ENCODE data around the gene TFEB. TPM values are rescaled to one million over a fixed set of nuclear protein-coding genes. Genes with fewer than 3 reads are reported as not detected.

The TFEB gene
- total and polyA plus RNA-seq, 10 of the 15 experiments (the other 5 are each of a cell fraction or from before 2014, with no cell fraction given): 0.84 to 108 (median 60.8) TPM

DNA sequence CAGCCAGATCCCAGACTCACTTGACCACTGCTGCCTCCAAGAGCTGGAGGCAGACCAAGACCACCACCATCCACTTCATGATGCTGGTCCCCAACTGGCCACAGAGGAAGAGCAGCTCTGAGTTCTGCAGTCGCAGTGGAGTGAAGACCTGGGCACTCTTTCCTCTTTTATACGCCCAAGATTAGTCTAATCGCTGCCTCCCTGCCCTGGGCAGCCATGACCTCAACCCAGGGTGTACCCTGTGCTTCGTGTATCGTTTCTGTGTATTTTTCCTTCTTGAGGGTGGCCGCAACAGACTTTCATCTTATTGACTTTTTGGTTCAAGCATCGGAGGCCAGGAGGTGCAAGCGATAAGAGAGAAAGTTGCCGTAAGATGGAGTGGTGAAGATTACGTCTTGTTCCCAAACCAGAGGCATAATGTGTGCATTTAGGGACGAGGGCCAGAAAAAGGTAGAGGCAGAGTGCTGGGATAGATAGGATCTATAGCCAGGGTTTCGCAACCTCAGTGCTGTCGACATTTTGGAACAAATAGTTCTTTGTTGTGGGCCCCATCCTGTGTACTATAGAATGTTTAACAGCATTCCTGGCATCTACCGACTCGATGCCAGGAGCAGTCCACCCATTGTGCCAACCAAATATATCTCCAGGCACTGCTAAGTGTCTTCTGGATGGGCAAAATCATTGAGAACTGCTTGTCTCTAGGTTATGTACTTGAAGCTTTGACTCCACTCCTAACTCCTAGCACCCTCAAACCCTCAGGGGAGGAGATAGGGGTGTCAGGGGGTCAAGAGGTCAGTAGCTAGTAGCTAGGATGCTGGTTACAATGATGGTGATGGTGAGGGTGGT, 12.1 kb upstream of the TFEB start, which contains the start of gene PGC (continued):
- TF ChIP-seq, protein P1, sequence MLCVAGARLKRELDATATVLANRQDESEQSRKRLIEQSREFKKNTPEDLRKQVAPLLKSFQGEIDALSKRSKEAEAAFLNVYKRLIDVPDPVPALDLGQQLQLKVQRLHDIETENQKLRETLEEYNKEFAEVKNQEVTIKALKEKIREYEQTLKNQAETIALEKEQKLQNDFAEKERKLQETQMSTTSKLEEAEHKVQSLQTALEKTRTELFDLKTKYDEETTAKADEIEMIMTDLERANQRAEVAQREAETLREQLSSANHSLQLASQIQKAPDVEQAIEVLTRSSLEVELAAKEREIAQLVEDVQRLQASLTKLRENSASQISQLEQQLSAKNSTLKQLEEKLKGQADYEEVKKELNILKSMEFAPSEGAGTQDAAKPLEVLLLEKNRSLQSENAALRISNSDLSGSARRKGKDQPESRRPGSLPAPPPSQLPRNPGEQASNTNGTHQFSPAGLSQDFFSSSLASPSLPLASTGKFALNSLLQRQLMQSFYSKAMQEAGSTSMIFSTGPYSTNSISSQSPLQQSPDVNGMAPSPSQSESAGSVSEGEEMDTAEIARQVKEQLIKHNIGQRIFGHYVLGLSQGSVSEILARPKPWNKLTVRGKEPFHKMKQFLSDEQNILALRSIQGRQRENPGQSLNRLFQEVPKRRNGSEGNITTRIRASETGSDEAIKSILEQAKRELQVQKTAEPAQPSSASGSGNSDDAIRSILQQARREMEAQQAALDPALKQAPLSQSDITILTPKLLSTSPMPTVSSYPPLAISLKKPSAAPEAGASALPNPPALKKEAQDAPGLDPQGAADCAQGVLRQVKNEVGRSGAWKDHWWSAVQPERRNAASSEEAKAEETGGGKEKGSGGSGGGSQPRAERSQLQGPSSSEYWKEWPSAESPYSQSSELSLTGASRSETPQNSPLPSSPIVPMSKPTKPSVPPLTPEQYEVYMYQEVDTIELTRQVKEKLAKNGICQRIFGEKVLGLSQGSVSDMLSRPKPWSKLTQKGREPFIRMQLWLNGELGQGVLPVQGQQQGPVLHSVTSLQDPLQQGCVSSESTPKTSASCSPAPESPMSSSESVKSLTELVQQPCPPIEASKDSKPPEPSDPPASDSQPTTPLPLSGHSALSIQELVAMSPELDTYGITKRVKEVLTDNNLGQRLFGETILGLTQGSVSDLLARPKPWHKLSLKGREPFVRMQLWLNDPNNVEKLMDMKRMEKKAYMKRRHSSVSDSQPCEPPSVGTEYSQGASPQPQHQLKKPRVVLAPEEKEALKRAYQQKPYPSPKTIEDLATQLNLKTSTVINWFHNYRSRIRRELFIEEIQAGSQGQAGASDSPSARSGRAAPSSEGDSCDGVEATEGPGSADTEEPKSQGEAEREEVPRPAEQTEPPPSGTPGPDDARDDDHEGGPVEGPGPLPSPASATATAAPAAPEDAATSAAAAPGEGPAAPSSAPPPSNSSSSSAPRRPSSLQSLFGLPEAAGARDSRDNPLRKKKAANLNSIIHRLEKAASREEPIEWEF (IDR thresholded peaks at IDR 0.05; ENCODE audit: insufficient replicate concordance, low read depth, low read length): no peak
- TF ChIP-seq STAT1 (conservative IDR thresholded peaks at IDR 0.05) (no peak), NFXL1 (IDR thresholded peaks at IDR 0.05; ENCODE audit: borderline replicate concordance) (no peak)

DNA sequence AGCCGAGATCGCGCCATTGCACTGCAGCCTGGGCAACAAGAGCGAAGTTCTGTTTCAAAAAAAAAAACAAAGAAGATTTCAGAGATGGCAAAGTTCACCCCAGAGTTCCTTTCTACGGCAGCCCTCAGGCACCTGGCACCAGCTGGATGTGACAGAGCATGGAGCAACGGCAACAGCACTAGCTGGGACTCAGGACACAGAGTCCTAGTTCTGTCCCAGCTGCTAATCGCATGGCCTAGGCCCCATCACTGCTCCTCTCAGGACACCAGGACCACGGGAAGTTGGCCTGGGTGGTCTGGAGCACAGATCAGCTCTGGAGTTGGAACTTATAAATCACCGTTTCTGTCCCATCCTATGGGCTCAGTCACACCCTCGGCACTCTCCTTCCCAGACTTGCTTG, 10.7 kb upstream of the TFEB start:
- Histone ChIP-seq H3K4me1 (ENCODE audit: control insufficient read depth, insufficient read depth, low read length) (no peaks in the 10 kb centered on the region), H3K79me2 (ENCODE audit: control insufficient read depth, insufficient read depth, low read length) (no peaks in the 10 kb centered on the region), H3K4me2 (ENCODE audit: control insufficient read depth, insufficient read depth) (no peak overlapping the region), H4K20me1 (ENCODE audit: control insufficient read depth, insufficient read depth) (no peaks in the 10 kb centered on the region), H3K36me3 (ENCODE audit: control insufficient read depth in 2 of 2, insufficient read depth in 2 of 2, low read length in 1 of 2) (no peaks in the 10 kb centered on the region), H2AFZ (ENCODE audit: control insufficient read depth, low read depth, low read length) (no peak overlapping the region), H3K27me3 (replicated peaks in 1 of 2; ENCODE audit: control insufficient read depth in 2 of 2, insufficient read depth in 2 of 2, low read length in 1 of 2) (no peaks in the 10 kb centered on the region; a peak in 2 of 4 replicates), H3K9ac (ENCODE audit: control insufficient read depth, insufficient read depth, low read length) (no peak overlapping the region), H3K4me3 (no peak overlapping the region), H3K27ac (ENCODE audit: control insufficient read depth, insufficient read depth) (no peak overlapping the region), H3K9me3 (replicated peaks; ENCODE audit: control insufficient read depth, insufficient read depth, low read length) (no peaks in the 10 kb centered on the region)
- TF ChIP-seq RB1 (IDR thresholded peaks at IDR 0.05; ENCODE audit: borderline replicate concordance) (no peak), NRF1 (conservative IDR thresholded peaks at IDR 0.05; ENCODE audit: low read depth, low read length) (no peak), POLR2AphosphoS2 (IDR thresholded peaks at IDR 0.05; ENCODE audit: low read depth, low read length) (no peak)
- in situ Hi-C loops (cut with MboI): no loop called here
- CTCF ChIA-PET: no interaction called here
- SMC1A ChIA-PET (ENCODE audit: uncharacterized antibody, unreplicated experiment): no interaction called here
- POLR2A ChIA-PET: interaction anchor here (0.7 kb wide), 1 partner anchor 18 kb away, joined by 9 read pairs; no protein-coding TSS in a partner anchor
- DNase-seq (ENCODE audit: low read depth, low spot score) (no peak), FAIRE-seq (no peak), ATAC-seq (no peak)
- no TSS peak for BruUV-seq (replicated peaks)
- WGBS (ENCODE audit: insufficient coverage, insufficient replicate concordance, low lambda C conversion rate, missing lambda C conversion rate): 40% methylated on average over 10 of the region's 10 CpGs
- intact Hi-C loops (cut with micrococcal nuclease; ENCODE audit: unreplicated experiment): no loop called here
- RAD21 ChIA-PET (ENCODE audit: unreplicated experiment): no interaction called here

Data from GM12878 (cell line).